PC-9 (cell line): ENCODE data around the gene MIDN. TPM values are rescaled to one million over a fixed set of nuclear protein-coding genes. Genes with fewer than 3 reads are reported as not detected.
A peak's percentile ranks its signal among the peaks of the same experiment; 100 is the strongest.

Experiments
- BruUV-seq: library from RNA; stranded (reverse); fragments of 400-500 nt; replicated peaks from 2 replicates; lab custom pipeline; 2021; lab: Mats Ljungman, UMichigan
- CTCF ChIA-PET: fragments of 300-600 bp; sonication (Branson Sonifier 250); formaldehyde crosslinking; loops from one replicate; lab custom pipeline; 2022; ENCODE audit warnings: antibody characterized with exemption; lab: Charles Lee
- POLR2A ChIA-PET: fragments of 300-600 bp; sonication (Branson Sonifier 250); formaldehyde crosslinking; loops from one replicate; lab custom pipeline; 2022; ENCODE audit warnings: antibody characterized with exemption; ENCODE audit not compliant: unreplicated experiment; lab: Charles Lee
- DNase-seq, 2 experiments: peaks; one replicate each; pipeline versions ENCODE4 v3.0.0 to v3.0.0-alpha.2; 2015 to 2022; ENCODE audit warnings: mixed read lengths in 1 of 2
- H2AFZ ChIP-seq: fragments of 200-600 bp; sonication (generic); 2 replicates; pipeline ENCODE4 v1.8.1; 2017; ENCODE audit warnings: antibody characterized with exemption
- H3F3A ChIP-seq: fragments of 200-600 bp; sonication (generic); 2 replicates; pipeline ENCODE4 v1.8.1; 2017; ENCODE audit warnings: antibody characterized with exemption, mild to moderate bottlenecking, low read depth; ENCODE audit not compliant: insufficient read depth
- H3K27ac ChIP-seq: fragments of 200-600 bp; sonication (generic); 2 replicates; pipeline ENCODE4 v1.6.1; 2016; ENCODE audit warnings: mixed run types
- H3K27me3 ChIP-seq: fragments of 200-600 bp; sonication (generic); 2 replicates; pipeline ENCODE4 v1.6.1; 2016; ENCODE audit warnings: low read depth, mixed run types; ENCODE audit not compliant: insufficient read depth
- H3K36me3 ChIP-seq: fragments of 200-600 bp; sonication (generic); 2 replicates; pipeline ENCODE4 v1.6.1; 2016; ENCODE audit warnings: low read depth, mixed run types
- H3K4me1 ChIP-seq: fragments of 200-600 bp; sonication (generic); replicated peaks from 2 replicates; pipeline ENCODE4 v1.6.1; 2016; ENCODE audit warnings: mixed run types; ENCODE audit not compliant: insufficient read depth
- H3K4me2 ChIP-seq: fragments of 200-600 bp; sonication (generic); 2 replicates; pipeline ENCODE4 v1.6.1; 2017; ENCODE audit warnings: mixed run types
- H3K4me3 ChIP-seq: fragments of 200-600 bp; sonication (generic); 2 replicates; pipeline ENCODE4 v1.6.1; 2016; ENCODE audit warnings: mixed run types
- H3K79me2 ChIP-seq: fragments of 200-600 bp; sonication (generic); 2 replicates; pipeline ENCODE4 v1.6.1; 2017; ENCODE audit warnings: low read depth, mixed run types
- H3K9me2 ChIP-seq: fragments of 200-600 bp; sonication (generic); 2 replicates; pipeline ENCODE4 v1.8.1; 2017; ENCODE audit warnings: mild to moderate bottlenecking; ENCODE audit not compliant: insufficient read depth
- H3K9me3 ChIP-seq: fragments of 200-600 bp; sonication (generic); 2 replicates; pipeline ENCODE4 v1.8.1; 2016; ENCODE audit warnings: low read depth; ENCODE audit not compliant: insufficient read depth
- H4K20me1 ChIP-seq: fragments of 200-600 bp; sonication (generic); 2 replicates; pipeline ENCODE4 v1.8.1; 2017; ENCODE audit not compliant: insufficient read depth
- CTCF ChIP-seq: fragments of 200-600 bp; sonication (generic); conservative IDR thresholded peaks from 2 replicates; pipeline ENCODE4 v1.6.1; 2017; ENCODE audit warnings: mixed run types, antibody characterized with exemption, mild to moderate bottlenecking, moderate library complexity
- EZH2 ChIP-seq: fragments of 200-600 bp; sonication (generic); IDR thresholded peaks from 2 replicates; pipeline ENCODE4 v1.8.0; 2017; ENCODE audit warnings: antibody characterized with exemption, low read depth
- intact Hi-C: fragments of 100-400 bp; cut with micrococcal nuclease; formaldehyde crosslinking; loops from one replicate; pipeline ENCODE4 v1.10.0; 2022; ENCODE audit not compliant: unreplicated experiment
- total RNA-seq: library from RNA; stranded (reverse); gene quantifications from 2 replicates; pipeline ENCODE4 v1.2.3, GENCODE V29; 2021

MIDN gene
- total RNA-seq, 1 experiment from 2014 or later, result 61.4 TPM

- Histone ChIP-seq H3K36me3 (no peaks in the 10 kb centered on the region), H3F3A (peaks cover 27% of the 10 kb centered on the region; the same call in 1 of the 2 replicates), H2AFZ (no peak overlapping the region), H3K4me3 (peak overlapping the region; percentile 73), H3K9me2 (no peaks in the 10 kb centered on the region), H3K27me3 (no peaks in the 10 kb centered on the region), H3K4me2 (peak overlapping the region; percentile 78), H3K27ac (no peak overlapping the region), H3K79me2 (peaks cover 9% of the 10 kb centered on the region), H3K9me3 (no peaks in the 10 kb centered on the region), H4K20me1 (no peaks in the 10 kb centered on the region), H3K4me1 (peaks cover 25% of the 10 kb centered on the region)
- DNase-seq, result no peak
- BruUV-seq, result no TSS peak
- no peak for TF ChIP-seq EZH2
- no peak for TF ChIP-seq CTCF
- CTCF ChIA-PET, result interaction anchor here (0.5 to 0.6 kb wide), 2 partner anchors 211 to 734 kb away, joined by 3 to 4 read pairs; no protein-coding TSS in a partner anchor
- POLR2A ChIA-PET, result interaction anchor here (0.5 to 0.7 kb wide), 2 partner anchors 8 to 24 kb away, joined by 3 to 5 read pairs; no protein-coding TSS in a partner anchor
- intact Hi-C loops, result loop anchor here (1.0 kb wide), 1 partner anchor 320 kb away; no protein-coding TSS in a partner anchor
These were observed 7.5 kb upstream of the MIDN start for GRCh38 chr19:1240925-1241324.

GRCh38 chr19:1241417-1242095 is 6.8 kb upstream of the MIDN start, which contains the start of gene ATP5F1D:
TSS of gene ATP5F1D (plus strand) at chr19:1241751. CDS start at chr19:1241851, 100 bp downstream.
- Histone ChIP-seq H3K4me1 (peaks cover 25% of the 10 kb centered on the region), H3K79me2 (peaks cover 9% of the 10 kb centered on the region), H3K9me2 (no peaks in the 10 kb centered on the region), H3K9me3 (no peaks in the 10 kb centered on the region), H3F3A (peaks cover 27% of the 10 kb centered on the region; the same call in 1 of the 2 replicates), H3K4me2 (peak within 1 kb of the TSS; percentile 78), H2AFZ (peak within 1 kb of the TSS; percentile 70), H3K27me3 (no peaks in the 10 kb centered on the region), H3K27ac (no peak within 1 kb of the TSS), H4K20me1 (no peaks in the 10 kb centered on the region), H3K4me3 (peak within 1 kb of the TSS; percentile 73), H3K36me3 (no peaks in the 10 kb centered on the region)
- CTCF ChIA-PET, result interaction anchor here (0.7 kb wide), 1 partner anchor 128 kb away, joined by 7 read pairs; no protein-coding TSS in a partner anchor
- peak; percentile 74 to 83 for DNase-seq
- no TSS peak for BruUV-seq
- POLR2A ChIA-PET, result interaction anchor here (0.5 to 0.7 kb wide), 2 partner anchors 9 to 24 kb away, joined by 3 to 5 read pairs; no protein-coding TSS in a partner anchor
- TF ChIP-seq EZH2 (no peak), CTCF (no peak)
- intact Hi-C loops, result no loop called here

GRCh38 chr19:1243768-1244692 is 4.4 kb upstream of the MIDN start:
- Histone ChIP-seq H3K27me3 (no peaks in the 10 kb centered on the region), H3K4me2 (peak overlapping the region; percentile 40; the same call in 1 of the 2 replicates), H2AFZ (no peak overlapping the region), H3K4me3 (no peak overlapping the region), H3K9me2 (no peaks in the 10 kb centered on the region), H3K79me2 (peaks cover 9% of the 10 kb centered on the region), H3K36me3 (no peaks in the 10 kb centered on the region), H3F3A (peaks cover 32% of the 10 kb centered on the region), H3K27ac (no peak overlapping the region), H4K20me1 (no peaks in the 10 kb centered on the region), H3K4me1 (peaks cover 32% of the 10 kb centered on the region), H3K9me3 (no peaks in the 10 kb centered on the region)
- POLR2A ChIA-PET, result interaction anchor here (0.6 to 1.7 kb wide), 5 partner anchors 9 to 179 kb away, joined by 3 to 23 read pairs (median 3); partner anchors contain the start of gene CIRBP
- CTCF ChIA-PET, result interaction anchor here (0.5 to 3.0 kb wide), 8 partner anchors 9 to 581 kb away, joined by 3 to 76 read pairs (median 4); partner anchors contain the start of genes CIRBP and RNF126
- TF ChIP-seq EZH2 (no peak), CTCF (peak; percentile 81)
- DNase-seq, result peak in 1 of 2 experiments; percentile 77
- intact Hi-C loops, result no loop called here
- no TSS peak for BruUV-seq
